ENCODE results near the gene R3HDM2. TPM values are rescaled to one million over a fixed set of nuclear protein-coding genes. Genes with fewer than 3 reads are reported as not detected.

Gene R3HDM2
- total RNA-seq, 2 experiments from 2014 or later = 42.2 to 51.4 TPM

- DNase-seq = peak; percentile 61
These were observed 215.2 kb downstream of the R3HDM2 start for GRCh38 chr12:57215668-57216013.

DNA sequence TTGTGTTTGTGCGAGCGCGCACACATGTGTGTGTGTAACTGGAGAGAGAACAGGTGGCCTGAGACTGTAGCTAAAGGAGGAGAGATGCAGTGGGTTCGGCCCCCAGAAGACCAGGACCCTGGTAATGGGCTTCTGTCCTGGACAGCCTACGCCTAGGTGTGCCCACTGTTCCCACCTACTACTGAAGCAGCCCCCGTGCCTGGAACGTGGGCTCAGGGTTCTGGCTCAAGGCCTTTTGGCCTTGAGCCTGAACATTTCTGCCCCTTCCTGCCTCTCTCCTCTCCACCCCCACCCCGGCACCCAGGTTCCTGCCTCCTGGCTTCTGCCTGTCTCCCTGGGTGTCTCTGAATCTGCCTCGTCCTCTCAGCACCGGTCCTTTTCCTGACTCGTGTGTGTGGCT is 215.8 kb downstream of the R3HDM2 start:
- ChIA-PET CTCF (interaction anchor here (1.0 to 9.7 kb wide), 9 partner anchors 12 to 244 kb away, joined by 3 to 447 read pairs (median 10); partner anchors contain the start of genes GLI1, NEMP1, SHMT2 and STAT6), POLR2A (interaction anchor here (1.1 to 3.1 kb wide), 4 partner anchors 15 to 28 kb away, joined by 3 to 16 read pairs (median 5); partner anchors contain the start of gene SHMT2)
- Mint-ChIP-seq H3K36me3 (no peaks in the 10 kb centered on the region), H3K4me1 (ENCODE audit: low read depth) (peaks cover 31% of the 10 kb centered on the region), H3K4me3 (no peak overlapping the region), H3K27ac (no peak overlapping the region), H3K9me3 (no peaks in the 10 kb centered on the region), H3K27me3 (peaks cover 58% of the 10 kb centered on the region)
- DNase-seq = no peak
- intact Hi-C loops (cut with micrococcal nuclease) = loop anchor here (1.0 kb wide), 1 partner anchor 10 kb away; no protein-coding TSS in a partner anchor

More at GRCh38 chr12:57215668-57216013, 215.2 kb downstream of the R3HDM2 start:
- no peak overlapping the region for H3K27ac Mint-ChIP-seq
- ChIA-PET CTCF (interaction anchor here (1.0 to 9.7 kb wide), 3 partner anchors 11 to 237 kb away, joined by 3 to 447 read pairs (median 175); partner anchors contain the start of gene SHMT2), POLR2A (interaction anchor here (1.1 to 1.5 kb wide), 2 partner anchors 18 to 27 kb away, joined by 3 to 4 read pairs; no protein-coding TSS in a partner anchor)
- H3K9me3 Mint-ChIP-seq = no peaks in the 10 kb centered on the region
- intact Hi-C loops (cut with micrococcal nuclease) = loop anchor here (1.0 kb wide), 1 partner anchor 10 kb away; no protein-coding TSS in a partner anchor
- peak overlapping the region; percentile 28 for H3K4me3 Mint-ChIP-seq
- H3K4me1 Mint-ChIP-seq (ENCODE audit: low read depth) = peaks cover 33% of the 10 kb centered on the region
- H3K27me3 Mint-ChIP-seq = peaks cover 60% of the 10 kb centered on the region
- H3K36me3 Mint-ChIP-seq = no peaks in the 10 kb centered on the region

GRCh38 chr12:57214398-57214781 is 216.5 kb downstream of the R3HDM2 start:
- Mint-ChIP-seq H3K9me3 (no peaks in the 10 kb centered on the region), H3K27me3 (peaks cover 52% of the 10 kb centered on the region), H3K4me1 (ENCODE audit: low read depth) (peaks cover 31% of the 10 kb centered on the region), H3K27ac (no peak overlapping the region), H3K36me3 (no peaks in the 10 kb centered on the region), H3K4me3 (no peak overlapping the region)
- DNase-seq = peak; percentile 81
- POLR2A ChIA-PET = interaction anchor here (1.2 to 3.1 kb wide), 3 partner anchors 15 to 28 kb away, joined by 4 to 16 read pairs (median 6); partner anchors contain the start of gene SHMT2
- CTCF ChIA-PET = interaction anchor here (0.7 to 9.7 kb wide), 19 partner anchors 12 to 489 kb away, joined by 3 to 447 read pairs (median 6); partner anchors contain the start of genes GLI1, INHBE, LRP1 and NEMP1
- intact Hi-C loops (cut with micrococcal nuclease) = loop anchor here (1.0 kb wide), 2 partner anchors 25 to 29 kb away; no protein-coding TSS in a partner anchor

- Mint-ChIP-seq H3K27me3 (peaks cover 47% of the 10 kb centered on the region), H3K4me3 (no peak overlapping the region), H3K4me1 (ENCODE audit: low read depth) (peaks cover 31% of the 10 kb centered on the region), H3K36me3 (no peaks in the 10 kb centered on the region), H3K9me3 (no peaks in the 10 kb centered on the region), H3K27ac (no peak overlapping the region)
- ChIA-PET CTCF (interaction anchor here (0.6 to 9.7 kb wide), 24 partner anchors 13 to 488 kb away, joined by 3 to 447 read pairs (median 5); partner anchors contain the start of genes GLI1, INHBE, LRP1 and NEMP1), POLR2A (interaction anchor here (0.7 to 3.1 kb wide), 3 partner anchors 16 to 311 kb away, joined by 3 to 16 read pairs (median 6); partner anchors contain the start of gene SHMT2)
- DNase-seq = no peak
- intact Hi-C loops (cut with micrococcal nuclease) = loop anchor here (1.0 kb wide), 3 partner anchors 25 to 245 kb away; partner anchors contain the start of gene GLI1
These were observed 217.0 kb downstream of the R3HDM2 start for GRCh38 chr12:57213763-57214397.

DNA sequence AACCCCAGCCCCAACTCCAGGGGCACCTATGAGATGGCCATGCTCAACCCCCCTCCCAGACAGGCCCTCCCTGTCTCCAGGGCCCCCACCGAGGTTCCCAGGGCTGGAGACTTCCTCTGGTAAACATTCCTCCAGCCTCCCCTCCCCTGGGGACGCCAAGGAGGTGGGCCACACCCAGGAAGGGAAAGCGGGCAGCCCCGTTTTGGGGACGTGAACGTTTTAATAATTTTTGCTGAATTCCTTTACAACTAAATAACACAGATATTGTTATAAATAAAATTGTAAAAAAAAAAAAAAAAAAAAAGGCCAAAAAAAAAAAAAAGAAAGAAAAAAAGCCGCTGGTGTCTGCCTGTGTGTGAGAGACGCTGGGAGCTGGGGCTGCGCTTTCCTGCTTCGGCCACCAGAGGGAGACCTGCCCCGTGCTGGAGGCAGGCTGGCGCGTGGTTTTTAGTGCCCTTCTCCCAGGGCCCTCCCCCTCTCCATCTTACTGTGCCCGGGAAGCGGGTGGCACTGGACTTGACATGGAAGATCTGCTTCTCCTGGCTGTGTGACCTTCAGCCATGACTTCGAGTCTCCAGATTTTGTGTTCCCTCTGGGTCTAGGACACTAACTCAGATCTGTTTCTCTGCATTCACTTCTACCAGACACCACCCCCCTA is 217.7 kb downstream of the R3HDM2 start:
- Mint-ChIP-seq H3K27me3 (peaks cover 40% of the 10 kb centered on the region), H3K4me1 (ENCODE audit: low read depth) (peaks cover 31% of the 10 kb centered on the region), H3K36me3 (no peaks in the 10 kb centered on the region), H3K4me3 (no peak overlapping the region), H3K9me3 (no peaks in the 10 kb centered on the region), H3K27ac (no peak overlapping the region)
- CTCF ChIA-PET = interaction anchor here (0.6 to 9.7 kb wide), 25 partner anchors 13 to 499 kb away, joined by 3 to 447 read pairs (median 4); partner anchors contain the start of genes GLI1, INHBE, LRP1 and SHMT2
- intact Hi-C loops (cut with micrococcal nuclease) = loop anchor here (1.0 kb wide), 1 partner anchor 246 kb away; the partner anchor contains the start of gene GLI1
- peak; percentile 90 for DNase-seq
- POLR2A ChIA-PET = interaction anchor here (0.7 to 3.1 kb wide), 2 partner anchors 26 to 310 kb away, joined by 3 to 16 read pairs; no protein-coding TSS in a partner anchor

DNA sequence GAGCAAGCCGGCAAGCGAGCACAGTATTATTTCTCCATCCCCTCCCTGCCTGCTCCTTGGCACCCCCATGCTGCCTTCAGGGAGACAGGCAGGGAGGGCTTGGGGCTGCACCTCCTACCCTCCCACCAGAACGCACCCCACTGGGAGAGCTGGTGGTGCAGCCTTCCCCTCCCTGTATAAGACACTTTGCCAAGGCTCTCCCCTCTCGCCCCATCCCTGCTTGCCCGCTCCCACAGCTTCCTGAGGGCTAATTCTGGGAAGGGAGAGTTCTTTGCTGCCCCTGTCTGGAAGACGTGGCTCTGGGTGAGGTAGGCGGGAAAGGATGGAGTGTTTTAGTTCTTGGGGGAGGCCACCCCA is 218.2 kb downstream of the R3HDM2 start:
- Mint-ChIP-seq H3K36me3 (no peaks in the 10 kb centered on the region), H3K27ac (no peak overlapping the region), H3K27me3 (peaks cover 35% of the 10 kb centered on the region), H3K4me1 (ENCODE audit: low read depth) (peaks cover 29% of the 10 kb centered on the region), H3K4me3 (no peak overlapping the region), H3K9me3 (no peaks in the 10 kb centered on the region)
- ChIA-PET CTCF (interaction anchor here (0.6 to 9.7 kb wide), 18 partner anchors 14 to 498 kb away, joined by 3 to 447 read pairs (median 5); partner anchors contain the start of genes GLI1, LRP1, SHMT2 and STAC3), POLR2A (interaction anchor here (3.1 kb wide), 1 partner anchor 27 kb away, joined by 16 read pairs; no protein-coding TSS in a partner anchor)
- intact Hi-C loops (cut with micrococcal nuclease) = loop anchor here (1.0 kb wide), 1 partner anchor 247 kb away; the partner anchor contains the start of gene GLI1
- DNase-seq = no peak

DNA sequence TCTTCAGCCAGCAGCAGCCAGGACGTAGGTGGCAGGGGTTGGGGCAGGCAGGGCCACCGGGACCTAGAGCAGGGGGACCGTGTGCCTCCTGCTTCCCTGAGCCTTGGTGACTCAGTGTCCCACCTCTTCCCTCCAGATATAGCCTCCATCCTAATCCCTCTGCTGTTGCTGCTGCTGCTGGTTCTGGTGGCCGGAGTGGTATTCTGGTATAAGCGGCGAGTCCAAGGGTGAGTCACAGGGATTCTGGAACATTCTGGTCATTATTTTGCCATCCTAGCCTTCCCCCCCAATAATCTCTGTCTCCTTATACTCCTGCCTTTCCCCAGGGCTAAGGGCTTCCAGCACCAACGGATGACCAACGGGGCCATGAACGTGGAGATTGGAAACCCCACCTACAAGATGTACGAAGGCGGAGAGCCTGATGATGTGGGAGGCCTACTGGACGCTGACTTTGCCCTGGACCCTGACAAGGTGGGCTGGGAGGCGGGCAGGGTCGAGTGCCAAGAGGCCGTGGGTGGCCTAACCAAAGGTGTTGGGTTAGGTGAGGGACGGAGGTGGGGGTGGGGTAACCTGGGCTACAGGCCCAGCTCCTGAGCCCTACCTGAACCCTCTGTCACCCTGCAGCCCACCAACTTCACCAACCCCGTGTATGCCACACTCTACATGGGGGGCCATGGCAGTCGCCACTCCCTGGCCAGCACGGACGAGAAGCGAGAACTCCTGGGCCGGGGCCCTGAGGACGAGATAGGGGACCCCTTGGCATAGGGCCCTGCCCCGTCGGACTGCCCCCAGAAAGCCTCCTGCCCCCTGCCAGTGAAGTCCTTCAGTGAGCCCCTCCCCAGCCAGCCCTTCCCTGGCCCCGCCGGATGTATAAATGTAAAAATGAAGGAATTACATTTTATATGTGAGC is 218.8 kb downstream of the R3HDM2 start:
- Mint-ChIP-seq H3K9me3 (no peaks in the 10 kb centered on the region), H3K4me1 (ENCODE audit: low read depth) (peaks cover 24% of the 10 kb centered on the region), H3K27ac (no peak overlapping the region), H3K36me3 (no peaks in the 10 kb centered on the region), H3K4me3 (no peak overlapping the region), H3K27me3 (peaks cover 30% of the 10 kb centered on the region)
- no peak for DNase-seq
- intact Hi-C loops (cut with micrococcal nuclease) = no loop called here
- CTCF ChIA-PET = interaction anchor here (2.8 to 9.7 kb wide), 3 partner anchors 15 to 241 kb away, joined by 19 to 447 read pairs (median 175); partner anchors contain the start of gene SHMT2
- POLR2A ChIA-PET = interaction anchor here (3.1 kb wide), 1 partner anchor 28 kb away, joined by 16 read pairs; no protein-coding TSS in a partner anchor

DNA sequence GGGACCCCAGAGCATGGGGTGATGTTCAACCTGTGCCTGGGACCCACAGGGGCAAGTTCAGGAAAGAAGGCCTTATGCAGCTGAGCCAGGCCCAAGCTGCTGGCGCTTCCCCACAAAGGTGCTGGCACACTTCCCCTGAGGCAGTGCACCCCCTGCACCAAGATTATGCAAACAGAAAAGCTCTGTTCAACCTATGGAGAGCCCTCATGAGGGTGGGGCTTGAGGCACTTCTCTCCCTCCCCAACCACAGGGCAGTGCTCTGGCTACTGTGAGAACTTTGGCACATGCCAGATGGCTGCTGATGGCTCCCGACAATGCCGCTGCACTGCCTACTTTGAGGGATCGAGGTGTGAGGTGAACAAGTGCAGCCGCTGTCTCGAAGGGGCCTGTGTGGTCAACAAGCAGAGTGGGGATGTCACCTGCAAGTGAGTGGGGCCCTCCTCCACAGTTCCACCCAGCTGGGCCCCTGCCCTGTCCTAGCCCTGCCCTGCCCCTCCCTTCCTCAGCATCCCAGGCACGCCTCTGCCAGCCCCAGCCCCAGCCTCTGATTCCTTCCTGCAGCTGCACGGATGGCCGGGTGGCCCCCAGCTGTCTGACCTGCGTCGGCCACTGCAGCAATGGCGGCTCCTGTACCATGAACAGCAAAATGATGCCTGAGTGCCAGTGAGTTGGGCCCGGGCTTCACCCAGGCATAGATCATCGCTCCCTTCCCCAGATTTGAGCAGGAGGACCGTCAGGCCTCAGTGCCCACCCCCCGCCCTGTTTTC is 219.7 kb downstream of the R3HDM2 start:
- no peak overlapping the region for H3K4me3 Mint-ChIP-seq
- H3K27me3 Mint-ChIP-seq = peaks cover 29% of the 10 kb centered on the region
- intact Hi-C loops (cut with micrococcal nuclease) = no loop called here
- peaks cover 23% of the 10 kb centered on the region for H3K4me1 Mint-ChIP-seq (ENCODE audit: low read depth)
- POLR2A ChIA-PET = no interaction called here
- no peaks in the 10 kb centered on the region for H3K36me3 Mint-ChIP-seq
- DNase-seq = no peak
- H3K27ac Mint-ChIP-seq = no peak overlapping the region
- CTCF ChIA-PET = interaction anchor here (9.7 kb wide), 1 partner anchor 31 kb away, joined by 447 read pairs; a partner anchor contains a TSS
- H3K9me3 Mint-ChIP-seq = no peaks in the 10 kb centered on the region

DNA sequence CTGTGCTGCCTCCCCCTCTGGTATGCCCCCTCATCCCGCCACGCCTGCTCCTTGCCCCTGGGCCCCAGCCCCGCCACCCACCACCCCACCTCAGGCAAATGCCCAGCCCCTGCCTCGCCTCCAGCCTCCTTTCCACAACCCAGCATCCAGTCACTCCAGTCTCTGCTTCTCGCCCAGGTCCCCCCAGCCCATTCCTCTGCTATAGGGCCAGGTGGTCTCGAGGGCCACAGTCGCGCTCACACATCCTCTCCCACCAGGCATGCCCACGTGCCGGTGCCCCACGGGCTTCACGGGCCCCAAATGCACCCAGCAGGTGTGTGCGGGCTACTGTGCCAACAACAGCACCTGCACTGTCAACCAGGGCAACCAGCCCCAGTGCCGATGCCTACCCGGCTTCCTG is 220.4 kb downstream of the R3HDM2 start:
- POLR2A ChIA-PET = no interaction called here
- H3K4me3 Mint-ChIP-seq = no peak overlapping the region

DNA sequence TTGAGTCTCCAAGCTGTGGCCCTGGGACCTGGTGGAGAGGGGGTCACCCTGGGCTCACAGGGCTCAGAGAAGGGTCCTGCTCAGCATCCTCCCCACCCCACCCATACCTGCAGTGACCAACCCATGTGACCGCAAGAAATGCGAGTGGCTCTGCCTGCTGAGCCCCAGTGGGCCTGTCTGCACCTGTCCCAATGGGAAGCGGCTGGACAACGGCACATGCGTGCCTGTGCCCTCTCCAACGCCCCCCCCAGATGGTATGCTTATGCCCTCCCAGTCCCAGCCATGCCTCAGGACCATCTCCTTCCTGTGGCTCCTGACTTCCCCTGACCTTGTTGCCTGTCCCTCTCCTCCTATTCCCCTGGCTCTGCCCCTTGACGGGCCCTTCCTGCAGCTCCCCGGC is 220.9 kb downstream of the R3HDM2 start:
- ChIA-PET POLR2A (no interaction called here), CTCF (interaction anchor here (2.0 kb wide), 1 partner anchor 33 kb away, joined by 6 read pairs; no protein-coding TSS in a partner anchor)
- peaks cover 17% of the 10 kb centered on the region for H3K27me3 Mint-ChIP-seq
- H3K27ac Mint-ChIP-seq = no peak overlapping the region
- H3K4me1 Mint-ChIP-seq (ENCODE audit: low read depth) = peaks cover 12% of the 10 kb centered on the region
- no peaks in the 10 kb centered on the region for H3K9me3 Mint-ChIP-seq
- H3K4me3 Mint-ChIP-seq = no peak overlapping the region
- intact Hi-C loops (cut with micrococcal nuclease) = no loop called here
- H3K36me3 Mint-ChIP-seq = no peaks in the 10 kb centered on the region
- no peak for DNase-seq

More for the DNA sequence above, 220.4 kb downstream of the R3HDM2 start:
- peaks cover 23% of the 10 kb centered on the region for H3K27me3 Mint-ChIP-seq
- intact Hi-C loops (cut with micrococcal nuclease) = no loop called here
- no peaks in the 10 kb centered on the region for H3K36me3 Mint-ChIP-seq
- no peak for DNase-seq
- H3K9me3 Mint-ChIP-seq = no peaks in the 10 kb centered on the region
- CTCF ChIA-PET = interaction anchor here (9.7 kb wide), 1 partner anchor 32 kb away, joined by 447 read pairs; a partner anchor contains a TSS
- peaks cover 17% of the 10 kb centered on the region for H3K4me1 Mint-ChIP-seq (ENCODE audit: low read depth)
- H3K27ac Mint-ChIP-seq = no peak overlapping the region
